SIG-M5 treated with dmso at 0.1 percent for 504 hours (cell line): Measurements from ENCODE around the gene LBHD1.
"Not testable (repeated sequence)": the region's sequence is repeated elsewhere in the genome, so short reads cannot be mapped to it uniquely, and the experiment has no call there.

Experiments
- DNase-seq: peaks from one replicate; lab custom pipeline; 2025; ENCODE audit not compliant: unreplicated experiment; lab: John Stamatoyannopoulos, UW

Gene LBHD1

GRCh38 chr11:62621567-62622470 is 50.2 kb downstream of the LBHD1 start, which contains the start of gene B3GAT3:
B3GAT3 (minus strand) TSS chr11:62621986; CDS start chr11:62621947, 39 bp downstream.
- peak; percentile 91 for DNase-seq

GRCh38 chr11:62621027-62621566 is 51.0 kb downstream of the LBHD1 start:
- no peak for DNase-seq

GRCh38 chr11:62616957-62617356 is 55.1 kb downstream of the LBHD1 start:
- not testable (repeated sequence) for DNase-seq

GRCh38 chr11:62615521-62615920 is 56.5 kb downstream of the LBHD1 start:
- no peak for DNase-seq

- no peak for DNase-seq
Measured at GRCh38 chr11:62614275-62614674, 57.8 kb downstream of the LBHD1 start.

GRCh38 chr11:62613291-62613778 is 58.7 kb downstream of the LBHD1 start:
- DNase-seq, result no peak
